RPMI7951 (cell line): ENCODE results near the gene ALDH7A1. TPM values are rescaled to one million over a fixed set of nuclear protein-coding genes. Genes with fewer than 3 reads are reported as not detected.

Experiments
- total RNA-seq: library from RNA; depleted of rRNA; stranded (reverse); fragments of >200 nt; shearing (Covaris generic); gene quantifications from 2 replicates; pipeline ENCODE4 v1.2.3, GENCODE V29; 2014; rRNA removed

ALDH7A1 gene
- total RNA-seq, 1 experiment from 2014 or later: 39.9 TPM

Other genes with a start within 250 kb of the ALDH7A1 start
- gene GRAMD2B, start 171.8 kb downstream of the ALDH7A1 start, total RNA-seq: 16.3 and 26.0 TPM in 2 replicates
- 43.0 and 67.9 TPM in 2 replicates for gene PHAX, start 5.7 kb upstream of the ALDH7A1 start, total RNA-seq
- gene LMNB1, start 181.9 kb upstream of the ALDH7A1 start, total RNA-seq: 97.9 and 101 TPM in 2 replicates